H1 (cell line): ENCODE results near the gene SANBR. TPM values are rescaled to one million over a fixed set of nuclear protein-coding genes. Genes with fewer than 3 reads are reported as not detected.

ENCODE experiments used
- CBX8 ChIP-seq: fragments of 300-800, 300-1000 bp; sonication (generic); IDR thresholded peaks from 2 replicates; pipeline ENCODE4 v1.7.1; 2016; ENCODE audit warnings: low read depth, low read length, borderline replicate concordance
- CREB1 ChIP-seq: IDR thresholded peaks from 2 replicates; pipeline ENCODE4 v1.6.1; 2012; ENCODE audit warnings: inconsistent platforms
- TAF7 ChIP-seq: optimal IDR thresholded peaks from 2 replicates; pipeline ENCODE3; 2011; ENCODE audit warnings: low read depth, mild to moderate bottlenecking, inconsistent platforms, low read length, moderate library complexity, borderline replicate concordance
- polyA plus RNA-seq, 7 experiments: library from polyadenylated mRNA; depleted of rRNA in 3 of 7; stranded (reverse) in 5 of 7; unstranded in 2 of 7; fragments of >200 nt in 5 of 7; fragments of 200-250 nt in 2 of 7; gene quantifications; 1 replicate in 5 of 7; 2 replicates in 1 of 7; 4 replicates in 1 of 7; pipeline versions ENCODE4 v1.2.1 to v1.2.3, GENCODE V29; 2011 to 2013; ENCODE audit warnings: missing spikeins in 2 of 7, mixed read lengths in 2 of 7
- total RNA-seq: library from RNA; stranded (reverse); fragmentation: NEBNext Ultra II Directional; extraction: Animal tissue kit (Norgen Biotek cat#: 25700); gene quantifications from 2 replicates; pipeline ENCODE4 v1.2.1, GENCODE V29; 2021

Gene SANBR
- total and polyA plus RNA-seq, 2 of the 8 experiments (the other 6 are each of a cell fraction or from before 2014, with no cell fraction given), result 3.4 to 12.1 TPM

DNA sequence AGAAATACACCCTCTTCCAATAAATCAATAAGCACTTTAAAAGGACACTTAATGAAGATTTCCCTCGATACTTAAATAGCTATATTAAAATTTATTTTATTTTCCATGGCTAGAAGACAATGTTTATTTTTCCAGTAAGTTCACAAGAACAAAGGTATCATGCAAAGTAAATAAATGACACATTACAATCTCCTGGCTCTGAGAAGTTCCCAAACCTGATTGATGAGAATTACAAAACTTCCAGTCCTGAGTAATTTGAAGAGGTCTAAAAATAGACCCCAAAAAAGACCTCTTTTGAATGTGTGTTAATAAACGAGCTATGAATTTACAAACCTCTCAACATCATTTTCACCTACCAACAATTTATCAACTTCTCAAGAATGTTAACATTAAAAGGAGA is 49.7 kb upstream of the SANBR start (continued):
- TF ChIP-seq CREB1 (no peak), TAF7 (no peak), CBX8 (no peak)
